Bladder microvascular endothelial cell (primary cell): ENCODE results near the gene ARIH2. TPM values are rescaled to one million over a fixed set of nuclear protein-coding genes. Genes with fewer than 3 reads are reported as not detected.

Source experiments
- total RNA-seq: library from RNA; depleted of rRNA; stranded (reverse); fragments of >200 nt; gene quantifications from 2 replicates; pipeline ENCODE4 v1.2.3, GENCODE V29; 2014

ARIH2 gene
- 36.6 and 102 TPM in 2 replicates for total RNA-seq

DNA sequence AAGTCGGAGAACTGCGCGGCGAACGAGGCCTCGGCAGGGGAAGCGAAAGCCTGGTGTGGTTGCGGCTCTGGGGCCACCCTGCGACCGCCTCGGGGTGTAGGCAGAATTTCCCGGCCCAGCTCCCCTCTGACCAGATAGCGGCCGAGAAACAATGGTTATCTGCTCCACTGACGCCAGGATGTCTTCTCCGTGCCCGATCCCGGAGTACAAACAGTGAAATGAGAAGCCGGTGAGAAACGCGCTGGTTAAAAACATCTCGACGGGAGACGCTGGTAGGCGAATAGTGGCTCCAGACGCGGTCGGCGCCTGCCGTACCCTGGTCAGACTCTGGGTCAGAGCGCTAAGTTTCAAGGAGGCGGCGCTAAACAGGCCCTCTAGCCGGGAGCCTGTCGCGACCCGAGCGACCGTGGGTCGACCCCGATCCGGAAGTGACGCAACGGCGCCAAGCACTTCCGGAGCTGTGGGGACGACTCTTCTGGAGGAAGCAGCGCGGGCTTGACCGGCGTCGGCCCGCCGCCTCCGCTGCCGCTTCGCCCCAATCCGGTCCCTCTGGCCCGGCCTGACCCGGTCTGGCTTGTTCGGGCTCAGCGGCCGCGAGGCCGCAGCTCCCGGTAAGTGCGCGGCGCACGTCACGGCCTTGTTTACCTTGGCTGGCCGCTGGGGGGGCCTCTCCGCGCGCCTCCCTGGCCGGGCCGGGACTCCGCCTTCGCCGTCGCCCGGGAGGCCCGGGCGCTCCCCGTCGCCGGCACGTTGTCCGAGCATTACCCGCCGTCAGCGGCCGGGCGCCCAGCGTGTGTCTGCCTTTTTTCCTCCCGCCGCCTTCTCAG, at the start of gene ARIH2:
ARIH2 (plus strand) TSS at position 455 of the 827 bp plus-strand sequence. CDS start 8,717 bp downstream, outside the sequence.

DNA sequence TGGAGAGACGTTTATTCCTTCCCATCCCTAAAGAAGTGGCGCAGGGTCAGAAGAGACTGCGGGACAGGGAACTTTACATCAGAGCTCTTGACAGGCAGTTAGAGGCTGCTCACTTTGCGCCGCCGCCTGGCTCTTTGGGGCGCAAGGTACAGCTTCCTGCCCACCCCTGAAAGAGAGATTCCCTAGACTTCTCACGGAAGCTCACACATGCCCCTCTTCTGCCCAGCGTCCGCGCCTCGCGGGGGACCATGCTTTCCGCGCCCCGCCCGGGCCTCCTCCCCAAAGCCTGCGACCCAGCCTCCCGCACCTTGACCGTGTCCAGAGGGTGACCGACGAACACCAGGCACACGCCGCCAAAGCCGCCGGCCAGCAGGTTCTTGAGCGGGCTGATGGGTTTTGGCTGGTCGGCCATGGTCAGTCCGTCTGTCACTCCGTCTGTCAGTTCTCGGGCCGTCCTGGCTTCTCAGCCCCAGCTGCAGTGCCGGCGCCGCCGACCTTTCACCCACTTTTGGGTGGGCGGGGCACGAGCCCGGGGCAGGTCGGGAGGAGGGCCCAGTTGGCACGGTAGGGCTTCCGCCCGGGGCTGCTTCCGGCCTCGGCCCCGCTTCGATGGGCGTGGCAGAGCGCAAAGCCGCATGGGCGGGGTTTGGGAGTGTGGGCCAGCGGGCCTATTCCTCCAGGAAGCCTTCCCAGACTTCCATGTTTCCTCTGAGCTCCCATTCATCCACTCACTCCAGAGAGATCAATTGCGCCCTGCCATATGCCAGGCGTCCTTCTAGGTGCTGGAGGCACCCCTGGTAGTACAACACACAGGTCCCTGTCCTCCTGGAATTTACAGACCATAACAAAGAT, 20.0 kb upstream of the ARIH2 start, which contains the start of gene SLC25A20:
SLC25A20 (minus strand) TSS at position 500 of the 852 bp plus-strand sequence; CDS start at position 412, 88 bp downstream.

DNA sequence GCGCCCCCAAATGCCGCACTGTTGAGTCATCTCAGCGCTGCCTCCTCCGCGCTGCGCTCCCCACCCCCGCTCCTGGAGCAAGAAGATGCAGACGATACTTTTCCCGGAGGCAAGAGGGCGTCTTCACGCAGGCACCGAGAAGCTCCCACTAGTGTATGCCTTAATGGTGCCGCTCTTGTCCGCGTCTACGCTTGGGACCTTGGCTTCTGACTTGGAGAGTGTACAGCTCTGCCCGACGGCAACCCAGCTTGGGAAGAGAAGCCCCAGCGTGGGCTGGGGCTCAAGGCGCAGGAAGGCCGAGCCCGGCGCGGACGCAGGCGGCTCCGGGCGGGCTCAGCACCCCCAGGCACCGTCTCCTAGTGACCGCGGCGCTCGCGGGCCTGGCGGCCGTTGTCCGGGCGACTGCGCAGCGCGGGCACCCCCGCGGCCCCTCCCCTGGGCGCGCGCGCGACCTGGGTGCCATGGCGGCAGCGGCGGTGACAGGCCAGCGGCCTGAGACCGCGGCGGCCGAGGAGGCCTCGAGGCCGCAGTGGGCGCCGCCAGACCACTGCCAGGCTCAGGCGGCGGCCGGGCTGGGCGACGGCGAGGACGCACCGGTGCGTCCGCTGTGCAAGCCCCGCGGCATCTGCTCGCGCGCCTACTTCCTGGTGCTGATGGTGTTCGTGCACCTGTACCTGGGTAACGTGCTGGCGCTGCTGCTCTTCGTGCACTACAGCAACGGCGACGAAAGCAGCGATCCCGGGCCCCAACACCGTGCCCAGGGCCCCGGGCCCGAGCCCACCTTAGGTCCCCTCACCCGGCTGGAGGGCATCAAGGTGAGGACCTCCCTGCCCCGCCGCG, 71.4 kb downstream of the ARIH2 start, which contains the start of gene P4HTM:
P4HTM (plus strand) TSS at position 446 of the 840 bp plus-strand sequence; CDS start at position 462, 16 bp downstream.

DNA sequence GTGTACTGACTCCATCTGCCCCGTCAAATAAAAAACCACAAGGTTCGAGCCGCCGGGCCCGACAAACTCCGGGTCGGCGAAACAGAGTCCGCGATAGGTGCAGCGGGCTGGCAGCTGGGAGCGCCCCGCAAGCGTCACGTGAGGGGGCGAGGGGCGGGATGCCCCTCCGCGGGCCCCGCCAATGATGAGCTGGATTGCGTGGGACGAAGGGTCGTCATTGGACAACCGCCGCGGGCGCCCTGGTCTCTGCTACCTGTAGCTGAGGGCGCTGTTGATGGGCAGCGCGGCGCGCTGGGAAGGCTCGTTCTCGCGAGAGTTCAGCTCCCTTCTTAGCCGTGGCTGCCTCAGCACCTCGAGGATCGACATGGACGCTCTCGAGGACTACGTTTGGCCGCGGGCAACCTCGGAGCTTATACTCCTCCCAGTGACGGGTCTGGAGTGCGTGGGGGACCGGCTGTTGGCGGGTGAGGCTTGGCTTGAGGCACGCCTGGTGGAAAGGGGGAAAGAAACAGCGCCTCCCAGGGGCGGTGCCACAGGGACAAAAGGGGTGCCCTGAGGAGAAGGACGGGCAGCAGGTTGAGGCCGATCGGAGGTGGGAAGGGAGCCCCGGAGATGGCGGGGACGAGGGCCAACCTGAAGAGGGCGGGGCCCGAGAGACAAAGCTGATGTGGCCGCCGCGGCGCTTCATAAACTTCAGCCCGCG, 88.6 kb downstream of the ARIH2 start, which contains the start of gene WDR6:
WDR6 (plus strand) TSS at position 324 of the 703 bp plus-strand sequence; CDS start at position 365, 41 bp downstream.

DNA sequence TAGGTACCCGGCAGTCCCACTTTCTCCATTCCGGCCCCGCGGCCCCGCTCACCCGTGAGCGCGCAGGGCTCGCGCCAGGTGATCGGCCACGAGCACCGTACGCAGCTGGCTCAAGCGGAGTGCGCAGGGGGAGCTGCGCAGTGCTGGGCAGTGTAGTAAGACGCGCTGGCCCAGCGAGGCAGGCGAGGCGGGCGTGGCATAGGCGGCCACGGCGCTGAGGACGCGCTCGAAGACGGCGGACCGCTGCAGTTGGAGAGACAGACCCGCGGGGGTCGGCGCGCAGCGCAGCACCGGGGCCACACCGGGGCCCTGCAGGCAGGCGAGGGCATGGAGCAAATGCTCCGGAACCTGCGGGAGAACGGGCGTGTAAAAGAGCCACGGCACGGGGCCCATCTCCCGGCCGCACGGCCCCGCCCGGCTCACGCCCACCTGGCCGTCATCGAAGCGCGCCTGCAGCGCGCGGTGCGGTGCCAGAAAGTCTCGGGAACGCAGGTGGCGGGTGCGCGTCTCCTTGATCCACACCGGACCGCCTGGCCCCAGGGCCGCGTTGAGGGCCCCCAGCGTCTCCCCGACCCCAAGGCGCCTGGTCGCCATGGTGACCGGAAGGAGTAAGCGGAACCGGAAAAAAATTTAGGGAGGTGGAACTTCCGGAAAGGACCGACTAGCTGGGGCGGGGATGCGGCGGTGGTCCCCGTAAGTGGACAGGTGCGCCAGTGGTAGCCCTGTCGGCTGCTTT, 99.5 kb downstream of the ARIH2 start, which contains the start of gene DALRD3:
DALRD3 (minus strand) TSS at position 610 of the 736 bp plus-strand sequence; CDS start at position 594, 16 bp downstream.

DNA sequence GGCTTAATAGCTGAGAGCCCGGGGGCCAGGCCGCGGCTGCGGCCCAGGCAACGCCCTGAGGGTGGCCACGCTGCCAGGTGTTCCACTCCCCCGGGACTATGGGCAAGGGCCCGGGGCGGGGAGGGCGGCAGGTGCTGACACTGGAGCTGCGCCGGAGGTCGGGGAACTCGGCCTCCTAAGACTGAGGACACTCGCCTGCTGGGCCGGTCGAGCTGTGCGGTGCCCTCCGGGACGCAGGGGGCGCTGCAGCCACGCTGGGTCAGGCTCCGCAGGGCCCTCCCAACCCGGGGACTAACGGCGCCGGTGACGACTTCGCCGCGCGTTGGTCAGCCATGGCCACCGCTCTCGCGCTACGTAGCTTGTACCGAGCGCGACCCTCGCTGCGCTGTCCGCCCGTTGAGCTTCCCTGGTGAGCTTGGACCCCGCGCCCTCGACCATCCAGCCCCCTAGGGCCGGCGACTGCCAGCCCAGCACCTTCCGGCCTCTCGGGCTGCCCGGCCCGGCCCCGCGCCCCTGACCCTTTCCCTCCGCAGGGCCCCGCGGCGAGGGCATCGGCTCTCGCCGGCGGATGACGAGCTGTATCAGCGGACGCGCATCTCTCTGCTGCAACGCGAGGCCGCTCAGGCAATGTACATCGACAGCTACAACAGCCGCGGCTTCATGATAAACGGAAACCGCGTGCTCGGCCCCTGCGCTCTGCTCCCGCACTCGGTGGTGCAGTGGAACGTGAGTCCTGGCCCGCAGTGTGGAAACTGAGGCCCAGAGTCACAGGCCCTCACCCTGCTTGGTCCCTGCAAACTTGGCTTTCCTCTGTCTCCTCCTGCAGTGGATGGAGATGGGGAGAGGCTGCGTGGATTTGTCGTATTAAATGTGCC, 103.4 kb downstream of the ARIH2 start, which contains the start of gene NDUFAF3:
NDUFAF3 (plus strand) TSS at position 309 of the 875 bp plus-strand sequence; CDS start at position 333, 24 bp downstream.

DNA sequence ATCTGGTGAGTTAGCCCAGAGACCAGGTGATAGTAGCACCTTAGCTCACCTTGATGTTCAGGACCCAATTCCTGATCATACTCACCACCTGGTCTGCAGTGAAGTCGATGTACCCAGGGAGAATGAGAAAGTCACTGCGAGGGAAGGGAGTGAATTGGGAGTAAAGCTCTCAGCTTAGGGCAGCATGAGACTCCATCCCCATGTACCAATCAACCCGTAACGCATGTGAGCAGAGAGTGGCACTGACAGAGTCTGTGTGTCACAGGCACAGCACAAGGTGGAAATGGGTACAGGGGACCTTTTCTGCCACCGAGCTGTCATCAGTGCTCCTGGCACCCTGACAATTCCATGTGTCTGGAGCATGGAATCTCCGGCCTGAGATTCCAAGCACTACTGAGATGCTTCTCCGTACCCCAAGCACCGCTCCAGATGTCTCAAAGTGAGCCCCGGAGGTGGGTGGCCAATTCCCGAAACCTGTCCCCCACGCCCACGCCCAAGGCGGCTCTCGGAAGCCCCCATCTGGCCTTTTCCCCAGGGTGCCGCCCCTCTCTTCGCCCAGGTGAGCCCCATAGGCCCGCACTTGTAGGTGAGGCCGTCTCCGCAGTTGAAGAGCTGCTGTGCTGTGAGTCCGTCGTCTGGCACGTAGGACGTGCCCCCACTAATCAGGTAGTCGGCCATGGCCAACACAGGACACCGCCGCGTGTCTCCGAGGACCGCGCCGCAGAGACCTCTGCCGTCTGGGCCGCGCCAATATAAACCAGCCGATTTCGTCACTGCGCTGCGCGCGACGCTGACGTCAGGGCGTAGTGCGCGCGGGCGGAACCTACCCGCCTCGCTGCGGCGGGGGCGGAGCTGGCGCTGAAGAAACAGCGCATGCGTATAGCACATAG, 110.3 kb downstream of the ARIH2 start, which contains the start of gene IMPDH2:
IMPDH2 (minus strand) TSS at position 726 of the 890 bp plus-strand sequence; CDS start at position 678, 48 bp downstream.

Other genes starting within 250 kb of the ARIH2 start
- 4.7 and 7.9 TPM in 2 replicates for gene NCKIPSD, start 232.9 kb upstream of the ARIH2 start, total RNA-seq
- gene IP6K2, start 201.6 kb upstream of the ARIH2 start, total RNA-seq = 28.7 and 62.6 TPM in 2 replicates
- 22.0 and 35.4 TPM in 2 replicates for gene PRKAR2A, start 71.0 kb upstream of the ARIH2 start, total RNA-seq
- gene SLC25A20, start 20.0 kb upstream of the ARIH2 start, total RNA-seq = 19.3 and 31.0 TPM in 2 replicates
- gene P4HTM, start 71.4 kb downstream of the ARIH2 start, total RNA-seq = 14.2 and 18.0 TPM in 2 replicates
- gene WDR6, start 88.5 kb downstream of the ARIH2 start, total RNA-seq = 55.0 and 141 TPM in 2 replicates
- gene DALRD3, start 99.7 kb downstream of the ARIH2 start, total RNA-seq = 31.6 and 34.1 TPM in 2 replicates
- 45.0 and 63.7 TPM in 2 replicates for gene NDUFAF3, start 103.3 kb downstream of the ARIH2 start, total RNA-seq
- gene IMPDH2, start 110.6 kb downstream of the ARIH2 start, total RNA-seq = 210 and 242 TPM in 2 replicates
- gene QRICH1, start 175.2 kb downstream of the ARIH2 start, total RNA-seq = 65.7 and 68.7 TPM in 2 replicates
- gene QARS1, start 185.9 kb downstream of the ARIH2 start, total RNA-seq = 272 and 301 TPM in 2 replicates
- 29.8 and 54.9 TPM in 2 replicates for gene USP19, start 202.0 kb downstream of the ARIH2 start, total RNA-seq
- 745 and 1,550 TPM in 2 replicates for gene LAMB2, start 214.2 kb downstream of the ARIH2 start, total RNA-seq
- 13.4 and 17.4 TPM in 2 replicates for gene CCDC71, start 247.5 kb downstream of the ARIH2 start, total RNA-seq